ENCODE measurements around the gene CST4. TPM values are rescaled to one million over a fixed set of nuclear protein-coding genes. Genes with fewer than 3 reads are reported as not detected.
"Not testable (repeated sequence)": the region's sequence is repeated elsewhere in the genome, so short reads cannot be mapped to it uniquely, and the experiment has no call there.

The CST4 gene
- total and polyA plus RNA-seq, 10 of the 15 experiments (the other 5 are each of a cell fraction or from before 2014, with no cell fraction given) = not detected

DNA sequence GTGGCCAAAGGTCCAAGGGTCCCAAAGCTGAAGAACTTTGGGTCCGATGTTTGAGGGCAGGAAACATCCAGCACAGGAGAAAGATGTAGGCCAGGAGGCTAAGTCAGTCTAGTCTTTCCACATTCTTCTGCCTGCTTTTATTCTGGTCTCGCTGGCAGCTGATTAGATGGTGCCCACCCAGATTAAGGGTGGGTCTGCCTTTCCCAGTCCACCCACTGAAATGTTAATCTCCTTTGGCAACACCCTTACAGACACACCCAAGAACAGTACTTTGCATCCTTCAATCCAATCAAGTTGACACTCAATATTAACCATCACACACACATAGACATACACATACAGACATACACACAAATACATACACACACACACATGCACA lies 29.2 kb downstream of the CST4 start:
- ATAC-seq; SMC1A ChIA-PET (ENCODE audit: uncharacterized antibody, unreplicated experiment); H3K9me3 ChIP-seq (replicated peaks; ENCODE audit: control insufficient read depth, insufficient read depth, low read length); BruUV-seq (replicated peaks); H2AFZ ChIP-seq (ENCODE audit: control insufficient read depth, low read depth, low read length); intact Hi-C loops (cut with micrococcal nuclease; ENCODE audit: unreplicated experiment); H4K20me1 ChIP-seq (ENCODE audit: control insufficient read depth, insufficient read depth); DNase-seq (ENCODE audit: low read depth, low spot score); H3K4me2 ChIP-seq (ENCODE audit: control insufficient read depth, insufficient read depth); H3K4me3 ChIP-seq; CTCF ChIA-PET; FAIRE-seq; H3K27me3 ChIP-seq (replicated peaks in 1 of 2; ENCODE audit: control insufficient read depth in 2 of 2, insufficient read depth in 2 of 2, low read length in 1 of 2); H3K79me2 ChIP-seq (ENCODE audit: control insufficient read depth, insufficient read depth, low read length); H3K27ac ChIP-seq (ENCODE audit: control insufficient read depth, insufficient read depth); in situ Hi-C loops (cut with MboI); H3K36me3 ChIP-seq (ENCODE audit: control insufficient read depth in 2 of 2, insufficient read depth in 2 of 2, low read length in 1 of 2); RAD21 ChIA-PET (ENCODE audit: unreplicated experiment); H3K9ac ChIP-seq (ENCODE audit: control insufficient read depth, insufficient read depth, low read length); H3K4me1 ChIP-seq (ENCODE audit: control insufficient read depth, insufficient read depth, low read length); POLR2A ChIA-PET: not testable (repeated sequence)
- 68% methylated on average over 2 of the region's 2 CpGs for WGBS (ENCODE audit: insufficient coverage, insufficient replicate concordance, low lambda C conversion rate, missing lambda C conversion rate)

DNA sequence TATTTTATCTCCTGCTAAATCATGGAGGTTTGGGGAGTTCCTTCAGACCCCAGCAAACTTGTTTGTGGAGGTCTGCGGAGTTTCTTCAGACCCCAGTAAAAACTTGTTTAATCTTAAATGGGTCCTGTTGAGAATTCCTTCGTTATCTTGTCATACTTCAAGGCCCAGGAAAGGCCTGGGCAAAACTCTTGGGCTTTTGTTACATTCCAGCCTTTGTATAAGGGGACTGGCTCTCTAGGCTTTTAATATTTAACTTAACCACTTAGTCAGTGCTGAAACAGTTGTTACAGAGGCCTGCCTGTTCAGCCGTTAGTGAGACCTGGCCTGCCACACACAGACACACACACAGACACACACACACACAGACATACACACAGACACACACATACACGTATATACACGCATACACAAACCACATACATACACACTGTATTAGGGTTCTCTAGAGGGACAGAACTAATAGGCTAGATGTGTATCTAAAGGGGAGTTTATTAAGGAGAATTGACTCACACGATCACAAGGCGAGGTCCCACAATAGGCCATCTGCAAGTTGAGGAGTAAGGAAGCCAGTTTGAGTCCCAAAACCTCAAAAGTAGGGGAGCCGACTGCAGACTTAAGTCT lies 29.7 kb downstream of the CST4 start:
- Histone ChIP-seq H3K9me3 (replicated peaks; ENCODE audit: control insufficient read depth, insufficient read depth, low read length) (no peaks in the 10 kb centered on the region), H4K20me1 (ENCODE audit: control insufficient read depth, insufficient read depth) (no peaks in the 10 kb centered on the region), H3K27ac (ENCODE audit: control insufficient read depth, insufficient read depth) (no peak overlapping the region), H3K4me2 (ENCODE audit: control insufficient read depth, insufficient read depth) (no peak overlapping the region), H3K79me2 (ENCODE audit: control insufficient read depth, insufficient read depth, low read length) (no peaks in the 10 kb centered on the region), H3K4me1 (ENCODE audit: control insufficient read depth, insufficient read depth, low read length) (peaks cover 6% of the 10 kb centered on the region), H3K27me3 (replicated peaks in 1 of 2; ENCODE audit: control insufficient read depth in 2 of 2, insufficient read depth in 2 of 2, low read length in 1 of 2) (no peaks in the 10 kb centered on the region), H3K36me3 (ENCODE audit: control insufficient read depth in 2 of 2, insufficient read depth in 2 of 2, low read length in 1 of 2) (no peaks in the 10 kb centered on the region), H2AFZ (ENCODE audit: control insufficient read depth, low read depth, low read length) (no peak overlapping the region), H3K9ac (ENCODE audit: control insufficient read depth, insufficient read depth, low read length) (no peak overlapping the region), H3K4me3 (no peak overlapping the region)
- ATAC-seq = no peak
- ChIA-PET SMC1A (ENCODE audit: uncharacterized antibody, unreplicated experiment) (no interaction called here), RAD21 (ENCODE audit: unreplicated experiment) (no interaction called here), CTCF (no interaction called here), POLR2A (no interaction called here)
- in situ Hi-C loops (cut with MboI) = no loop called here
- WGBS (ENCODE audit: insufficient coverage, insufficient replicate concordance, low lambda C conversion rate, missing lambda C conversion rate) = 47% methylated on average over 8 of the region's 8 CpGs
- intact Hi-C loops (cut with micrococcal nuclease; ENCODE audit: unreplicated experiment) = no loop called here
- BruUV-seq (replicated peaks) = no TSS peak
- DNase-seq (ENCODE audit: low read depth, low spot score) = no peak
- TF ChIP-seq DPF2 (IDR thresholded peaks at IDR 0.05) = no peak
- no peak for TF ChIP-seq EZH2 (IDR thresholded peaks at IDR 0.05; ENCODE audit: borderline replicate concordance, control insufficient read depth, low read depth, low read length)
- no peak for FAIRE-seq

Measured in GM12878 (cell line).